DMS 273 (cell line): ENCODE results near the gene SHROOM3.
A peak's percentile ranks its signal among the peaks of the same experiment; 100 is the strongest.
"Not testable (repeated sequence)": the region's sequence is repeated elsewhere in the genome, so short reads cannot be mapped to it uniquely, and the experiment has no call there.

Experiments
- DNase-seq: peaks from one replicate; lab custom pipeline; 2025; ENCODE audit not compliant: unreplicated experiment; lab: John Stamatoyannopoulos, UW

The SHROOM3 gene

DNA sequence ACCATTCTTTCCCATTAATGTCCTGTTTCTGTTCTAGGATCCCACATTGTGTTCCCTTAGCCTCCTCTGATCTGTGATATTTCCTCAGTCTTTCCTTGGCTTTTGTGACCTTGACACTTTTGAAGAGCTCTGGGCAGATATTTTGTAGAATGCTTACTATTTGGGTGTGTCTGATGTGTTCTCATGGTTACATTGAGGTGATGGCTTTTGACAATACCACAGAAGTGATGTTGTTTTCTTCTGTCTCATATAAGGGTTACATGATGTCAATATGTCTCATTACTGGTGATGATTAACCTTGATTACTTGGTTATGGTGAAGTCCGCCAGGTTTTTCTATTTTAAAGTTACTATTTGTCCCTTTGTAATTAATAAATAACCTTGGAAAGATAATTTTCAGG, 279.2 kb downstream of the SHROOM3 start:
- DNase-seq, result no peak

DNA sequence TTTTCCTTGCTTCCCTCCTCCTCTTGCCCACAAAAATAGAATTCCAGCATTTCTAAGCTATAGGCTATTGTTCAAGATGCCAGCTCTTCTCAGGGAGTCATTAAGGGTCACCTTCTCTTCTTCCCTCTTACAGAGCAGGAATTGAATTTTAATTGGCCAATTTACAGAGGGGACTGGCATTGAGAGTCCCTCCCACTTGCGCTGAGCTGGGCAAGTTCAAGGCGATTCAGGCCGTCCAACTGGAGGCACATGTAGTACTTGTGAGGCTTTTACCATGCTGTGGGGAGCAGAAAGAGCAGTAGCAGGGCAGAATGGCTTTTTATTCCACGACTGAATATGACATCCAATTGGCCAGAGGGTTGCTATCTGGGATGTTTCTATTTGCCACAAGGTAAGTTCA, 281.0 kb downstream of the SHROOM3 start:
- no peak for DNase-seq

- DNase-seq, result no peak
Observed at GRCh38 chr4:76716658-76717057, 281.6 kb downstream of the SHROOM3 start.

- no peak for DNase-seq
Observed at GRCh38 chr4:76717431-76717830, 282.4 kb downstream of the SHROOM3 start.

DNA sequence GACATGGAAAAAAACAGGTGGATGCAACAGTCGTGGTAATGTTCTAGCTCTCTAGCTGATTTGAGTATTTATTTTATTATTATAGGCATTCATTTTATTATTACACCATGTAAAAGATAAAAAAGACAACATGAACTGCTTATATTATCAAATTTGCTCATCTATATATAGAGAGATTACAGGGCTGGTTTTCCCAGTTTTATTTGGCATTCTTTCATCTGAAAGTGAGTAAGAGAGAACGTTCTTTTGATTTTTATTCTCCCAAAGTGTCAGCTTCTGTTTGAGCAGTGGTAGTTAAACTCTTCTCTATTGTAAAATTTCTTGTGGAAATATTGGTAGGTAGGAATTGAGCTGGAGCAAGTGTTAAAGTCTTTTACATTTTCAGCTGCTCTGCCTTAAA, 283.0 kb downstream of the SHROOM3 start:
- no peak for DNase-seq

DNA sequence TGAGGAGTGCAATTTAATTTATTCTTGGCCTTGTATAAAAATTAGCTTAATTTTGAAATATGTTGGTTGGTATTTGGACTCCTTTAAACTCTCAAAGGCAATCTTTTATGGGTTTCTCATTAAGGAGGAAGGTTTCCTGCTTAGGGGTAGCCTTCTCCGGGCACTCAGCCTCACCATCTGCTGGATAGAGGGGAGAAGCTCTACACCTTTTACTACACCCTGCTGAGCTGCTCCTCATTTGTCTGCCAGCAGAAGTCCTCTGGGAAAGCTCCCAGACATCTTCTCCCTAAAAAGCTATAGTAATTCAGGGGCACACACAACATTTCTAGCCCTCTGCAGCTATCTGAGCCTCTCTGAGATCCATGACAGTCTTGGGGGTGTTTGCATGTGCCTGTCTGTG, 283.8 kb downstream of the SHROOM3 start:
- DNase-seq, result peak; percentile 36

GRCh38 chr4:76720121-76720520, 285.1 kb downstream of the SHROOM3 start:
- no peak for DNase-seq

GRCh38 chr4:76722146-76722545, 287.1 kb downstream of the SHROOM3 start:
- DNase-seq, result not testable (repeated sequence)

DNA sequence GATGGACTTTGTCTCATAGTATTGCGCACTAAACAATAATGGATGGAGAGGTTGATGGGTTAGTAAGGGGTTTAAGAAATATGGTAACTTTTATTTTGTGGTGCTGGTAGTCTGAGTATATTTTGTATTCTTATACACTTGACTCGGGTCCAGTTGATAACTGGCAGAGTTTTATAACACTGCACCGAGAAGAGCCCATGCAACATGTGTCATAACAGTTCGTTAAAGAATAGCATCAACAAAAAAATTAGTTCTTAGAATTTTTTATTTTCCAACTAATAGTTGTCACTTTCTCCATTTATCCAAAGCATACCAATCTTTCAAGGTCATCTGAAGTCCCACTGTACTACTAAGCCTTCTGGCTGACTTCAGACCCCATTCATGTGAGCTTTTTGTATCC, 287.8 kb downstream of the SHROOM3 start:
- no peak for DNase-seq

DNA sequence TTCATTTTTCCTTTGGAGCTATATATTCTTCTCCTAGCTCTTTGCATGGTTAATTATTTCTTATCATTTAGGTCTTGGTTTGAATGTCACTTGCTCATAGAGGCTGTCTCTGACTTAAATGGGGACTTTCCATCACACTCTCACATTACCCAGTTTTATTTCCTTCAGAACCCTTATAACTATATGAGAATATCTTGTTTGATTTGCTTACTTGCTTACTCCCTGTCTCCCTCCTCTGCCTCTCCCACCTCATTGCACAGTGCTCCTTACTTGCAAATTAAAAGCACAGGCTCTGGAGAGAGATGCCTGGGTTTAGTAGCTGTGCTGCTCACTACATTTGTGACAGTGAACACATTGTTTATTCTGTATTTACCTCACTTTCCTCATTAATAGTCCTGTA, 288.3 kb downstream of the SHROOM3 start:
- no peak for DNase-seq

DNA sequence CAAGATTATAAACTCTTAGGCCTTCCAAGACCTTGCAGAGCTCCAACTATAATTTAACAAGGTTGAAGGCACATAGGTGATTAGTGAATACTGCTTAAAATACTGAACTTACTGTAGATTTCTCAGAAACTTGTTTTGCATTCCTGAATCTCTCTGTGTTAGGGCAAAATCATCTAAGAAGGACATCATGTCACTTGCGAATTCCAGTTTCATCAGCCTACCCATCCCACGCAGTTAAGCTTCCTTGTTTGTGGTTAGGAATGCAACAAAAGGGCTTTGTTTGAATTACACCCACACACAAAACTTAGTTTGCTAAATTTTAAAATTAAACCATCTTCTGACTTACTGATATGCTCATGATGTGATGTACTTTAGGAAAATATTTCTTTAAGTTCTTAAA, 288.9 kb downstream of the SHROOM3 start:
- no peak for DNase-seq

DNA sequence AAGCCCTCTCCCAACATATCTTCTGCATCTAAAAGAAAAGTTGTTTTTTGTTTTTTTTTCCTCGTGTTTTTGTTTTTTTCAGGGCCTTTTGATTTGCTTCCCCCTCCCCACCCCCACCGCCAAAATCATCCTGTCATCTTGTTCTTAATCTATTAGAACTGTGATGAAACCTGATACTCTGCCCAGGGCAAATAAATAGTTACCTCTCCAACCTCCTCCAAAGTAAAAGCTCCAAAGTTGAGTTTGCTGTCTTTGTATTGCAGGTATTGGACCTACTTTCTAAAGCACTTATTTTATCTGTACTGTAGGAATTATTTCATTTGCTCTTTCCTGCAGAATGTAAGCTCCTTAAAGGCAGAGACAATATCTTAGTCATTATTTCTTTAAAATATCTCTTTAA, 290.0 kb downstream of the SHROOM3 start:
- DNase-seq, result no peak

DNA sequence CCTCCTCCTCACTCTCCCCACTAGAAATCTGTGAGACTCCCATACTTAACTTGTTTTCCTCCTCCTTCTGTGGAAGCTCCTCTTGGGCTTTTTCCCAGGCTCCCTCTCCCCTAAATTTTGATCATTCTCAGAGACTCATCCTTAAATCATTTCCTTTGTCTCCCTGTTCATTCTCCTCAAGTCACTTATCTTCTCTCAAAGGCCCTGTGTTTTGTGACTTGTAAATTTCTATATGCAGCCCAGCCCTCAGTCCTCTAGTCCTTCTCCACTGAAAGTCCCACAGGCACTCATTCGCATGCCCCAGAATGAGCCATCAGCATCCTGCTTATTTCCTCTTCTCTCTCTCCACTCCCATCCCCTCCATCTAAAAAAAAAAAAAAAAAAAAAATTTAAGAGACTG, 291.1 kb downstream of the SHROOM3 start:
- no peak for DNase-seq

DNA sequence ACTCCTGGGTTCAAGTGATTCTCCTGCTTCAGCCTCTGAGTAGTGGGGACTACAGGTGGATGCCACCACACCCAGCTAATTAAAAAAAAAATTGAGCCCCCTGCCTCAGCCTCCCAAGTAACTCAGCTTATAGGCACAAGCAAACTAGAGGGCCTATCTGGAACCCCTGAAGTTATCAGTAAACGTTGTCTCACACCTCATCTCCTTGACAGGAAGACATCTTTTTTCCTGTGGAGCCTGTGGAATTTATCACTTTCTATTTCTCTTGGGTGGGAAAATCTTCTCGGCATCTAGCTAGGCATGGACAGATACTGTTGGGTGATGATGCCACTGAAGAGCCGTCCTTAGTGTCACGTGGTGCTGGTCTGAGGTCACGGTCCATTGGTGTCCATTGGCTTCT, 291.6 kb downstream of the SHROOM3 start:
- no peak for DNase-seq

DNA sequence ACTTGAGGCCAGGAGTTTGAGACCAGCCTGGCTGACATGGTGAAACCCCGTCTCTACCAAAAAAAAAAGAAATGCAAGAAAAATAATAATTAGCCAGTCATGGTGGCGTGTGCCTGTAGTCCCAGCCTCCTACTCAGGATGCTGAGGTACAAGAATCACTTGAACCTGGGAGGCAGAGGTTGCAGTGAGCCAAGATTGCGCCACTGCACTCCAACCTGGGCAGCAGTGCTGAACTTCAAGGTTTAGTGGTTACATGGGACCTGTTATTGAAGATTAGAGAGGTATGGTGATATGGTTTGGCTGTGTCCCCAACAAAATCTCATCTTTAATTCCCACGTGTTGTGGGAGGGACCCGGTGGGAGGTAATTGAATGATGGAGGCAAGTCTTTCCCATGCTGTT, 292.9 kb downstream of the SHROOM3 start:
- not testable (repeated sequence) for DNase-seq

DNA sequence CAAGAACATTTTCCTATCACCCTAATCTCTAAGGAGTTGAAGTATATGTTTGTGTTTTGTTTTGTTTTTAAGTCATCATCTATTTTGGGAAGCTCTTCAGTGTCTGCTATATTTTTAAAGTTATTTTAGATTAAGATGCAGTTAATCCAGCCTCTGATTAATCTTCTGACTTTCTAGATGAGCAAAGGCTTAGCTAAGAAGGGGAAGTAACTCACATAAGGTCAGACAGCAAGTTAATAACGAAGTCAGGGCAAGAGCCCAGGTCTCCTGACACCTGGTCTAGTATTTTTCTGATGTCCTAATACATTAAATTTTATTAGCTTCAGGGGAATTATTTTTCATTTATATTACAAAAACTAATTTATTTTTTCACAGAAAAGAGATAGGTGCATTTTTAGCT, 294.4 kb downstream of the SHROOM3 start:
- DNase-seq, result no peak

GRCh38 chr4:76729980-76730379, 295.0 kb downstream of the SHROOM3 start:
- no peak for DNase-seq

GRCh38 chr4:76732246-76732645, 297.2 kb downstream of the SHROOM3 start:
- DNase-seq, result peak; percentile 17

GRCh38 chr4:76733068-76733771, 298.2 kb downstream of the SHROOM3 start:
- DNase-seq, result peak; percentile 11

DNA sequence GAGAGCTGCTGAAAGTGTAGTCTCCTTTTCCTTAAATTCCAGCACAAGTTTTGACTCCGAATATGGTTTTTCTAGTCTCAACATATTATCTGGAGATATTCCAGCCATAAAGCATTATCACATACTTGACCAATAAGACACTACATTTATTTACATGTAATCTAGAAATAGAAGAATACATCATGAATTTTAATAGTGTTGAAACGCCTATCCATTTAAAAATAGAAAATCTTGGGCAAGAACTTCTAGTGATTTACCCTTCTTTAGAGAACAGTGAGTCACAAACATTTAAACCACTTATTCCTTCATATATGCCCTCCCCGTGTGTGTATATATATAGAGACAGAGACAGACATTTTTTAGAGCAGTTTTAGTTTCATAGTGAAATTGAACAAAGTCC, 301.4 kb downstream of the SHROOM3 start:
- DNase-seq, result no peak

GRCh38 chr4:76737180-76737579, 302.2 kb downstream of the SHROOM3 start:
- no peak for DNase-seq

DNA sequence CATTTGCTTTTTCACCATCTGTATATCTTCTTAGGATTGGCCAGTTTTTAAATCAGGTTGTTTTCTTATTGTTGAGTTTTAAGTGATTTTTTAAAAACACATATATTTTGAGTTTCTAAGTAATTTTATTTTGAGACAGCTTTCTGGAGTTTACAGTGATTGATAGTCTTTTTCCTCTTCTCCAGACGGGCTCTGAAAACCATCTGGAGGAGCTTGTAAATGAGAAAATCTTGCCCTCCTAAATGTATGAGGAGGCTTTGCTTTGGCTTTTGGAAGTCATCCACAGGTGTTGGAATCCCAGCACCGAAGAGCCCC, 302.7 kb downstream of the SHROOM3 start:
- peak; percentile 32 for DNase-seq

- DNase-seq, result peak; percentile 9
Observed at GRCh38 chr4:76738086-76738931, 303.3 kb downstream of the SHROOM3 start.
